Neural cell (in vitro differentiated cells): ENCODE data around the gene KRTAP10-1. TPM values are rescaled to one million over a fixed set of nuclear protein-coding genes. Genes with fewer than 3 reads are reported as not detected.

ENCODE experiments used
- H2AFZ ChIP-seq: fragments of 200-600, 300-800 bp; sonication (generic), shearing (Covaris generic); 2 replicates; pipeline ENCODE4 v1.6.0; 2014; ENCODE audit warnings: low read depth, mild to moderate bottlenecking, antibody characterized with exemption, low read length, moderate library complexity
- H3F3A ChIP-seq: fragments of 200-600 bp; shearing (Covaris generic); 2 replicates; pipeline ENCODE4 v1.6.1; 2016; ENCODE audit warnings: mild to moderate bottlenecking, moderate library complexity, mixed read lengths, antibody characterized with exemption, low read length; ENCODE audit not compliant: insufficient read depth, poor library complexity, severe bottlenecking
- H3K27ac ChIP-seq: fragments of 200-600, 300-800 bp; sonication (generic), shearing (Covaris generic); 2 replicates; pipeline ENCODE4 v1.5.1; 2014; ENCODE audit warnings: mild to moderate bottlenecking, low read length, moderate library complexity
- H3K27me3 ChIP-seq: fragments of 300-800, 200-600 bp; sonication (generic), shearing (Covaris generic); 2 replicates; pipeline ENCODE4 v1.6.0; 2014; ENCODE audit warnings: mild to moderate bottlenecking, low read depth, low read length, moderate library complexity; ENCODE audit not compliant: insufficient read depth
- H3K36me3 ChIP-seq: fragments of 300-800, 200-600 bp; sonication (generic), shearing (Covaris generic); 2 replicates; pipeline ENCODE4 v1.5.1; 2014; ENCODE audit warnings: mild to moderate bottlenecking, antibody characterized with exemption, low read length, moderate library complexity; ENCODE audit not compliant: insufficient read depth
- H3K4me2 ChIP-seq: fragments of 300-800, 200-600 bp; sonication (generic), shearing (Covaris generic); 2 replicates; pipeline ENCODE4 v1.6.0; 2014; ENCODE audit warnings: mild to moderate bottlenecking, low read length
- H3K4me3 ChIP-seq: fragments of 300-800, 200-600 bp; sonication (generic), shearing (Covaris generic); 2 replicates; pipeline ENCODE4 v1.5.1; 2014; ENCODE audit warnings: mild to moderate bottlenecking, low read length, moderate library complexity
- H3K79me2 ChIP-seq: fragments of 200-600 bp; shearing (Covaris generic); replicated peaks from 2 replicates; pipeline ENCODE4 v1.6.0; 2014; ENCODE audit warnings: mild to moderate bottlenecking, low read length, moderate library complexity; ENCODE audit not compliant: insufficient read depth
- H3K9ac ChIP-seq: fragments of 300-800, 200-600 bp; sonication (generic), shearing (Covaris generic); 2 replicates; pipeline ENCODE4 v1.6.1; 2016; ENCODE audit warnings: mild to moderate bottlenecking, low read length, mixed read lengths
- H3K9me2 ChIP-seq: fragments of 200-600 bp; shearing (Covaris generic); 2 replicates; pipeline ENCODE4 v1.6.1; 2016; ENCODE audit warnings: mild to moderate bottlenecking, low read length, mixed read lengths; ENCODE audit not compliant: insufficient read depth
- H3K9me3 ChIP-seq: fragments of 200-600, 300-800 bp; sonication (generic), shearing (Covaris generic); 2 replicates; pipeline ENCODE4 v1.6.1; 2016; ENCODE audit warnings: mild to moderate bottlenecking, mixed run types, low read length, moderate library complexity, mixed read lengths
- H4K20me1 ChIP-seq: fragments of 200-600 bp; shearing (Covaris generic); 2 replicates; pipeline ENCODE4 v1.6.1; 2016; ENCODE audit warnings: mild to moderate bottlenecking, mixed run types; ENCODE audit not compliant: insufficient read depth
- CTCF ChIP-seq: fragments of 450-650 bp; IDR thresholded peaks from 2 replicates; pipeline ENCODE4 v1.5.1; 2014; ENCODE audit warnings: antibody characterized with exemption, mild to moderate bottlenecking, moderate library complexity; ENCODE audit not compliant: poor library complexity, severe bottlenecking
- EP300 ChIP-seq: fragments of 450-650 bp; conservative IDR thresholded peaks from 2 replicates; pipeline ENCODE4 v1.6.1; 2014; ENCODE audit warnings: antibody characterized with exemption, mild to moderate bottlenecking, moderate library complexity; ENCODE audit not compliant: poor library complexity, severe bottlenecking
- EZH2 ChIP-seq: fragments of 200-600, 300-800 bp; shearing (Covaris generic), sonication (generic); IDR thresholded peaks from 2 replicates; pipeline ENCODE4 v1.6.1; 2014; ENCODE audit warnings: antibody characterized with exemption, low read length, borderline replicate concordance, mild to moderate bottlenecking; ENCODE audit not compliant: insufficient read depth, poor library complexity, severe bottlenecking
- MXI1 ChIP-seq: fragments of 450-650 bp; conservative IDR thresholded peaks from 2 replicates; pipeline ENCODE4 v1.6.1; 2014; ENCODE audit warnings: antibody characterized with exemption, mild to moderate bottlenecking; ENCODE audit not compliant: poor library complexity, severe bottlenecking
- POLR2AphosphoS5 ChIP-seq: IDR thresholded peaks from 2 replicates; pipeline ENCODE4 v1.6.1; 2012
- RAD21 ChIP-seq: fragments of 450-650 bp; conservative IDR thresholded peaks from 2 replicates; pipeline ENCODE4 v1.6.1; 2014; ENCODE audit warnings: antibody characterized with exemption, mild to moderate bottlenecking, moderate library complexity
- REST ChIP-seq: IDR thresholded peaks from 2 replicates; pipeline ENCODE4 v1.6.1; 2012; ENCODE audit warnings: borderline replicate concordance
- SMC3 ChIP-seq: fragments of 450-650 bp; conservative IDR thresholded peaks from 2 replicates; pipeline ENCODE4 v1.6.1; 2014; ENCODE audit warnings: antibody characterized with exemption, mild to moderate bottlenecking, moderate library complexity; ENCODE audit not compliant: poor library complexity
- TAF1 ChIP-seq: IDR thresholded peaks from 2 replicates; pipeline ENCODE4 v1.6.1; 2012; ENCODE audit warnings: low read depth
- polyA plus RNA-seq: library from polyadenylated mRNA; depleted of rRNA; stranded (reverse); fragments of >200 nt; gene quantifications from 2 replicates; pipeline ENCODE4 v1.2.3, GENCODE V29; 2014

The KRTAP10-1 gene
- polyA plus RNA-seq, 1 donor from 2014 or later = not detected

- H3K9me2 ChIP-seq = no peaks in the 10 kb centered on the region
- no peaks in the 10 kb centered on the region for H4K20me1 ChIP-seq
- no peaks in the 10 kb centered on the region for H3K9me3 ChIP-seq
- H3K36me3 ChIP-seq = no peaks in the 10 kb centered on the region
- no peak overlapping the region for H3K9ac ChIP-seq
- no peak overlapping the region for H3K4me2 ChIP-seq
- H2AFZ ChIP-seq = no peak overlapping the region
- no peak overlapping the region for H3K27ac ChIP-seq
- TF ChIP-seq TAF1 (no peak), RAD21 (no peak), SMC3 (no peak), POLR2AphosphoS5 (no peak), CTCF (no peak), EZH2 (no peak), EP300 (no peak), REST (no peak), MXI1 (no peak)
- no peaks in the 10 kb centered on the region for H3K27me3 ChIP-seq
- H3F3A ChIP-seq = no peaks in the 10 kb centered on the region
- H3K4me3 ChIP-seq = no peak overlapping the region
- no peaks in the 10 kb centered on the region for H3K79me2 ChIP-seq
Measured at GRCh38 chr21:44578371-44579055, 38.5 kb upstream of the KRTAP10-1 start.

- Histone ChIP-seq H3K9me3 (peaks cover 4% of the 10 kb centered on the region), H3K36me3 (no peaks in the 10 kb centered on the region), H4K20me1 (no peaks in the 10 kb centered on the region), H3K27me3 (no peaks in the 10 kb centered on the region), H3F3A (no peaks in the 10 kb centered on the region), H2AFZ (no peak overlapping the region), H3K9ac (no peak overlapping the region), H3K27ac (no peak overlapping the region), H3K4me2 (no peak overlapping the region), H3K9me2 (no peaks in the 10 kb centered on the region), H3K79me2 (no peaks in the 10 kb centered on the region), H3K4me3 (no peak overlapping the region)
- TF ChIP-seq TAF1 = no peak
- TF ChIP-seq MXI1 = no peak
- TF ChIP-seq EZH2 = no peak
- TF ChIP-seq EP300 = no peak
Measured at GRCh38 chr21:44576025-44576420, 36.0 kb upstream of the KRTAP10-1 start.
